Measurements from ENCODE around the gene ERBB2.
A peak's percentile ranks its signal among the peaks of the same experiment; 100 is the strongest.
"Not testable (repeated sequence)": the region's sequence is repeated elsewhere in the genome, so short reads cannot be mapped to it uniquely, and the experiment has no call there.

ERBB2 gene

DNA sequence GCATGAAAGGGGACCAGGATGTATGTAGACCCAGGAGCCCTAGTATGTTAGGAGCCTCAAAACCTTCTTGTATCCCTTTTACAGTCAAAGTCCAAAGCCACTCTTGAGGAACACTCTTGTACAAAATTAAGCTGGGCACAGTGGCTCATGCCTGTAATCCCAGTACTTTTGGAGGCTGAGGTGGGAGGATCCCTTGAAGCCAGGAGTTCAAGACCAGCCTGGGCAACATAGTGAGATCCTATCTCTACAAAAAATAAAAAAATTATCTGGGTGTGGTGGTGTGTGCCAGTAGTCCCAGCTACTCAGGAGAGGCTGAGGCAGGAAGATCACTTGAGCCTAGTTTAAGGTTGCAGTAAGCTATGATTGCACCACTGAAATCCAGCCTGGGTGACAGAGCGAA is 26.1 kb downstream of the ERBB2 start:
- peaks cover 44 to 45% of the 10 kb centered on the region in 2 donors for H3K36me3 Mint-ChIP-seq

DNA sequence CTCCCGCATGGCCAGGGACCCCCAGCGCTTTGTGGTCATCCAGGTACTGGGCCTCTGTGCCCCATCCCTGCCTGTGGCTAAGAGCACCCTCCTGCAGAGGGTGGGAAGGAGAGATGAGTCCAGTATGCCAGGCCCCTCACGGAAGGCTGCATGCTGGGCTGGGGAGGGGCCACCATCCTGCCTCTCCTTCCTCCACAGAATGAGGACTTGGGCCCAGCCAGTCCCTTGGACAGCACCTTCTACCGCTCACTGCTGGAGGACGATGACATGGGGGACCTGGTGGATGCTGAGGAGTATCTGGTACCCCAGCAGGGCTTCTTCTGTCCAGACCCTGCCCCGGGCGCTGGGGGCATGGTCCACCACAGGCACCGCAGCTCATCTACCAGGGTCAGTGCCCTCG is 26.8 kb downstream of the ERBB2 start:
- peaks cover 29 to 46% of the 10 kb centered on the region in 2 donors for H3K4me1 Mint-ChIP-seq
- peak overlapping the region; percentile 52 for H3K27ac Mint-ChIP-seq
- ATAC-seq (replicated peaks) (no peak), DNase-seq (no peak)
- H3K27me3 Mint-ChIP-seq: no peaks in the 10 kb centered on the region
- peaks cover 44 to 45% of the 10 kb centered on the region in 2 donors for H3K36me3 Mint-ChIP-seq
- no peaks in the 10 kb centered on the region for H3K9me3 Mint-ChIP-seq
- no peak overlapping the region for H3K4me3 Mint-ChIP-seq

More for the DNA sequence above, 26.1 kb downstream of the ERBB2 start:
- not testable (repeated sequence) for H3K4me3 Mint-ChIP-seq; ATAC-seq (replicated peaks); DNase-seq; H3K27ac Mint-ChIP-seq; H3K9me3 Mint-ChIP-seq; H3K27me3 Mint-ChIP-seq
- peaks cover 27 to 46% of the 10 kb centered on the region in 2 donors for H3K4me1 Mint-ChIP-seq

DNA sequence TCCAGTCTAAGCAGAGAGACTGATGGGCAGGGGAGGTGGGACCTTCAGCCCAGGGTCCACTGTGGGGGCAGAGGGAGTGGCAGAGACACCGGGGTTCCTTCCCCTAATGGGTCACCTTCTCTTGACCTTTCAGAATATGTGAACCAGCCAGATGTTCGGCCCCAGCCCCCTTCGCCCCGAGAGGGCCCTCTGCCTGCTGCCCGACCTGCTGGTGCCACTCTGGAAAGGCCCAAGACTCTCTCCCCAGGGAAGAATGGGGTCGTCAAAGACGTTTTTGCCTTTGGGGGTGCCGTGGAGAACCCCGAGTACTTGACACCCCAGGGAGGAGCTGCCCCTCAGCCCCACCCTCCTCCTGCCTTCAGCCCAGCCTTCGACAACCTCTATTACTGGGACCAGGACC is 27.7 kb downstream of the ERBB2 start:
- Mint-ChIP-seq H3K9me3 (no peaks in the 10 kb centered on the region), H3K4me3 (no peak overlapping the region), H3K36me3 (peaks cover 44 to 45% of the 10 kb centered on the region in 2 donors), H3K4me1 (peaks cover 29 to 46% of the 10 kb centered on the region in 2 donors), H3K27me3 (no peaks in the 10 kb centered on the region), H3K27ac (no peak overlapping the region)
- ATAC-seq (replicated peaks) (no peak), DNase-seq (no peak)

GRCh38 chr17:39729280-39729851 is 29.5 kb downstream of the ERBB2 start:
- no peaks in the 10 kb centered on the region for H3K9me3 Mint-ChIP-seq
- H3K4me3 Mint-ChIP-seq: peak overlapping the region; percentile 87 to 94
- H3K36me3 Mint-ChIP-seq: peaks cover 35 to 41% of the 10 kb centered on the region in 2 donors
- ATAC-seq (replicated peaks) (no peak), DNase-seq (no peak)
- no peaks in the 10 kb centered on the region for H3K27me3 Mint-ChIP-seq
- H3K27ac Mint-ChIP-seq: peak overlapping the region; percentile 89
- H3K4me1 Mint-ChIP-seq: peaks cover 26 to 46% of the 10 kb centered on the region in 2 donors

DNA sequence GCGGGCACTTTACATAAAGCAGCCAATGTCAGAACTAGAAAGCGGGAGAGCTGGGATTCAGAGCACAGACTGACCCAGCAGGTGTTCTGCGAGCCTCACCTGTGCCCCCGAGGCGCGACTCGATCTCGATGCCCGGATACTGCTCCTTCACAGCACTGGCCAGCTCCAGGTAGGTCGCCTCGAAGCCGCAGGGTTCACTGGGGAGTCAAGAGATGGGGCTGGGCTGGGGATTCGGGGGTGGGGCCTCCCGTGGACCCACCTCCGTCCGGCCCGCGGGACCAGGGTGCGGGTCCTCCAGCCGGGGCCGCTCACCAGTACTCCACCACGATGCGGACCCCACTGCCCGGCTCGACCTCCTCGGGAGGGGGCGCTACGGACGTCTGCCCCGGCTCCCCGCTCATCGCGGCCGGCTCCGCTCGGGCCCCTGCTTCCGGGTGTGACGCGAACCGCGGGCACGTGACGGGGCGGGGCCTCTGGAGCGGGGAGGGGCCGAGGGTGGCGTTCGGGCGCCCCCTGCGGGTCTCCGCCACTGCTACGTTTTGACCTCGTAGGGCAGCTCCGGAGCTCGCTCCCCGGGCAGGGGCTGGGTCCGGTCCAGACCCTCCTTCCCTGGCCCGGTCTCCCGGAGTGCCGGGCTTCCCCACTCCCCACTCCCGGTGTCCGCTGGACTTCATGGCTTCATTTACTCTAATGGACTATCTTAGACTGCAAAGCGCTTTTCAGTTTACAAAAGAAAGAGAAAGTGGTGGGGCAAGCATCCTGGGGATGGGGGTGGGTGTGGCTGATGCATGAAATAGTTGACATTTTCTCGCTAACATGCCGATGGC is 30.4 kb downstream of the ERBB2 start, which contains the start of gene MIEN1:
Gene MIEN1, minus strand, starts transcription at position 438 of the 827 bp plus-strand sequence. Its CDS starts 37 bp downstream, at position 401.
- H3K36me3 Mint-ChIP-seq: peaks cover 30 to 36% of the 10 kb centered on the region in 2 donors
- peak within 1 kb of the TSS; percentile 89 for H3K27ac Mint-ChIP-seq
- peak; percentile 91 for DNase-seq
- H3K9me3 Mint-ChIP-seq: no peaks in the 10 kb centered on the region
- peak within 1 kb of the TSS; percentile 87 to 94 for H3K4me3 Mint-ChIP-seq
- H3K27me3 Mint-ChIP-seq: no peaks in the 10 kb centered on the region
- peaks cover 26 to 46% of the 10 kb centered on the region in 2 donors for H3K4me1 Mint-ChIP-seq
- ATAC-seq (replicated peaks): peak; percentile 93 to 97

DNA sequence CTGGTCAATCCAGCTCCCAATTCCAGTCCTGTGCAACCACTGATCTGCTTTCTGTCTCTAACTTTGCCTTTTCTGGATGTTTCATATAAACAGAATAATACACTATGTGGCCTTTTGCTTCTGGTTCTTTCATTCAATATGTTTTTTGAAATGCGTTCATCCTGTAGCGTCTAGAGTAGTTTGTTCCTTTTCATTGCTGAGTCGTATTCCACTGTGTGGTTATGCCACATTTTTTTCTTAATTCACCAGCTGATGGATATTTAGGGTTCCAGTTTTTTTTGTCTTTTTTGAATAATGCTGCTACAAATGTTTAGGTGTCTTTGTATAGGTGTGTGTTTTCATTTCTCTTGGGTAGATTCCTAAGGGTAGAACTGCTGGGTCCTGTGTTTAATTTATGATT is 32.7 kb downstream of the ERBB2 start:
- Mint-ChIP-seq H3K27ac (no peak overlapping the region), H3K9me3 (no peaks in the 10 kb centered on the region)
- DNase-seq: no peak

DNA sequence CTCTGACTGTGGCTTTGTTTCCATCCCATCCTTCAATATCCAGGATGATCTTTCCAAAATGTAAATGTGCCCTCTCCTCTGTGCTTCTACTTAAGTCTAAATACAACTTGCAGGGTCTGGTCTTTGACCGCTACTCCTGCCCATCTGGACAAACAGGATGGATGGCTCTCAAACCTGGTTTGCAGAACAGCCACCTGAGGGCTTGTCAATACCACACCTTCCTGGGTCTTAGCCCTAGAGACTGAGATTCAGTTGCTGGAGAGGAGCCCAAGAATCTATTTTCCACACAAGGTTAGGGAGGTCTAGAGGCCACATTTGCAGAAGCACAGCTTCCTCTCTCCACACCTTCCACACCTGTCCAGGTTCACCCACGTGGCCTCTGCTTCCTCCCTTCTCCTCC is 36.0 kb downstream of the ERBB2 start:
- peaks cover 26 to 38% of the 10 kb centered on the region in 2 donors for H3K4me1 Mint-ChIP-seq
- no peak for DNase-seq
- no peak for ATAC-seq (replicated peaks)
- no peak overlapping the region for H3K4me3 Mint-ChIP-seq
- H3K27me3 Mint-ChIP-seq: peaks cover 38 to 48% of the 10 kb centered on the region in 2 donors
- H3K36me3 Mint-ChIP-seq: peaks cover 0 to 2% of the 10 kb centered on the region in 2 donors
- H3K27ac Mint-ChIP-seq: peak overlapping the region; percentile 33
- no peaks in the 10 kb centered on the region for H3K9me3 Mint-ChIP-seq

More for the DNA sequence above, 32.7 kb downstream of the ERBB2 start:
- ATAC-seq (replicated peaks): no peak
- Mint-ChIP-seq H3K4me1 (peaks cover 20 to 31% of the 10 kb centered on the region in 2 donors), H3K36me3 (peaks cover 13 to 18% of the 10 kb centered on the region in 2 donors), H3K27me3 (peaks cover 14 to 16% of the 10 kb centered on the region in 2 donors), H3K4me3 (no peak overlapping the region)

DNA sequence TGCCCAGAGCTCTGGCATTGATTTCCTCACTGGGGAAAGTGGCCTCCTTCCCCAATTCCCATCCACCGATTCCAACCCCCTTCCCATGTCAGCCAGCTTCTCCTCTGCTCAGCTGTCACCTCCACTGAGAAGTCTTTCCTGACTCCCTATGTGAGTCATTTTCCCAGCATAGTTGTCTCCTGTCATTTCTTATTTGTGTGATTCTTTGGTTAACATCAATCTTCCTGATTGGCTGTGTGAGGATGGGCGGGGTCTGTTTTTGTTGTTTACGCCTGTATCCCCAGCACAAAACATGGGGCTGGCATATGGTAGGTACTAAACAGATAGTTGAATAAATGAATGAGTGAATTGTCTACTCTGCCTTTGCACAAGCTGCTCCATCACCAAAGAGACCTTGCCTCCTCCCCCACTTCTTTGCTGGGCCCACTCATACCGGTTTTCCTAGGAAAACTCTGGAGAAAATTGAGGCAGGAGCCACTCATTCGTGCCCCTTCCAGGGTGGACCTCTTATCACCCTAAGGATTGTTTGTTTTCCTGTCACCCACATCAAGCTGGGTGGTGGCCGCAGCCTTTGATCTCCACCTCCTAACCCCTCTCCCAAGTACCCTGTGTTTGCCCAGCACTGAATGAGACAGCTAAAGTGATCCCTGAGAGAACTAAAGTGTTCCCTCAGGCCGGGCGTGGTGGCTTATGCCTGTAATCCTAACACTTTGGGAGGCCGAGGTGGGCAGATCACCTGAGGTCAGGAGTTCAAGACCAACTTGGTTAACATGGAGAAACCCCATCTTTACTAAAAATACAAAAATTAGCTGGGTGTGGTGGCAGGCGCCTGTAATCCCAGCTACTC is 36.7 kb downstream of the ERBB2 start:
- Mint-ChIP-seq H3K36me3 (peaks cover 0 to 2% of the 10 kb centered on the region in 2 donors), H3K27me3 (peaks cover 44 to 52% of the 10 kb centered on the region in 2 donors), H3K27ac (no peak overlapping the region), H3K4me1 (peaks cover 27 to 39% of the 10 kb centered on the region in 2 donors), H3K9me3 (no peaks in the 10 kb centered on the region), H3K4me3 (no peak overlapping the region)
- ATAC-seq (replicated peaks) (no peak), DNase-seq (no peak)

- Mint-ChIP-seq H3K27me3 (peaks cover 46 to 52% of the 10 kb centered on the region in 2 donors), H3K27ac (no peak overlapping the region)
- ATAC-seq (replicated peaks): no peak
These were observed 37.4 kb downstream of the ERBB2 start for GRCh38 chr17:39737206-39737759.

GRCh38 chr17:39737760-39738567 is 38.1 kb downstream of the ERBB2 start, which contains the start of gene GRB7:
Gene GRB7, plus strand, starts transcription at chr17:39737938. Its CDS starts 4,364 bp downstream, at chr17:39742302.
- H3K4me3 Mint-ChIP-seq: peak within 1 kb of the TSS; percentile 78 to 92
- ATAC-seq (replicated peaks) (peak; percentile 43 to 49), DNase-seq (no peak)
- peaks cover 0 to 2% of the 10 kb centered on the region in 2 donors for H3K36me3 Mint-ChIP-seq
- peaks cover 27 to 39% of the 10 kb centered on the region in 2 donors for H3K4me1 Mint-ChIP-seq
- H3K27ac Mint-ChIP-seq: peak within 1 kb of the TSS; percentile 92
- no peaks in the 10 kb centered on the region for H3K9me3 Mint-ChIP-seq
- H3K27me3 Mint-ChIP-seq: peaks cover 51 to 52% of the 10 kb centered on the region in 2 donors

More at GRCh38 chr17:39737206-39737759, 37.4 kb downstream of the ERBB2 start:
- peaks cover 0 to 2% of the 10 kb centered on the region in 2 donors for H3K36me3 Mint-ChIP-seq
- H3K4me1 Mint-ChIP-seq: peaks cover 27 to 39% of the 10 kb centered on the region in 2 donors
- peak overlapping the region; percentile 76 to 78 for H3K4me3 Mint-ChIP-seq
- H3K9me3 Mint-ChIP-seq: no peaks in the 10 kb centered on the region
- DNase-seq: no peak

GRCh38 chr17:39738568-39738901 is 38.7 kb downstream of the ERBB2 start:
- Mint-ChIP-seq H3K4me1 (peaks cover 27 to 39% of the 10 kb centered on the region in 2 donors), H3K36me3 (peaks cover 0 to 2% of the 10 kb centered on the region in 2 donors), H3K9me3 (no peaks in the 10 kb centered on the region), H3K27ac (peak overlapping the region; percentile 92), H3K27me3 (peaks cover 51 to 52% of the 10 kb centered on the region in 2 donors), H3K4me3 (peak overlapping the region; percentile 78 to 92)
- ATAC-seq (replicated peaks) (peak; percentile 89 to 91), DNase-seq (peak; percentile 53)

- Mint-ChIP-seq H3K27ac (no peak overlapping the region), H3K4me1 (peaks cover 27 to 39% of the 10 kb centered on the region in 2 donors), H3K4me3 (peak overlapping the region; percentile 78 to 92), H3K36me3 (peaks cover 0 to 2% of the 10 kb centered on the region in 2 donors), H3K27me3 (peaks cover 51 to 52% of the 10 kb centered on the region in 2 donors), H3K9me3 (no peaks in the 10 kb centered on the region)
- no peak for ATAC-seq (replicated peaks)
- DNase-seq: no peak
These were observed 39.4 kb downstream of the ERBB2 start for GRCh38 chr17:39738983-39739884.
